CD4-positive, CD25-positive, alpha-beta regulatory T cell (primary cell): ENCODE data around the gene PPP1R3E. TPM values are rescaled to one million over a fixed set of nuclear protein-coding genes. Genes with fewer than 3 reads are reported as not detected.
A peak's percentile ranks its signal among the peaks of the same experiment; 100 is the strongest.

Source experiments
- ATAC-seq, 2 donors: fragments of 150-1000 bp; cut with Tn5 transposase; one replicate each; pipeline ENCODE4 v1.10.0; 2021; ENCODE audit warnings: low read depth in 2 of 2, moderate number of reproducible peaks in 2 of 2, moderate library complexity in 1 of 2
- DNase-seq, 3 donors: peaks; one replicate each; pipeline versions ENCODE4 v3.0.0 to v3.0.0-alpha.2; 2012 to 2022; ENCODE audit warnings: mixed read lengths in 1 of 3
- H3K27ac ChIP-seq: one replicate; pipeline ENCODE4 v1.7.0; 2013; ENCODE audit warnings: mild to moderate bottlenecking, low read length; ENCODE audit not compliant: insufficient read depth, poor library complexity, severe bottlenecking
- H3K27me3 ChIP-seq: one replicate; pipeline ENCODE4 v1.7.0; 2013; ENCODE audit warnings: low read length; ENCODE audit not compliant: control insufficient read depth, insufficient read depth
- H3K36me3 ChIP-seq: one replicate; pipeline ENCODE4 v1.7.0; 2013; ENCODE audit warnings: mild to moderate bottlenecking, low read length, moderate library complexity; ENCODE audit not compliant: control insufficient read depth, insufficient read depth
- H3K4me1 ChIP-seq: 2 replicates; pipeline ENCODE4 v1.7.0; 2013; ENCODE audit warnings: mild to moderate bottlenecking, low read length; ENCODE audit not compliant: insufficient read depth, control insufficient read depth, poor library complexity, severe bottlenecking
- H3K4me3 ChIP-seq: one replicate; pipeline ENCODE4 v1.7.0; 2013; ENCODE audit warnings: low read depth, mild to moderate bottlenecking, low read length, moderate library complexity
- H3K9me3 ChIP-seq, 2 experiments: 1 replicate in 1 of 2; 2 replicates in 1 of 2; pipeline ENCODE4 v1.7.0; 2013; ENCODE audit warnings: low read length in 2 of 2, mild to moderate bottlenecking in 1 of 2, moderate library complexity in 1 of 2; ENCODE audit not compliant: control insufficient read depth in 2 of 2
- H3K27ac Mint-ChIP-seq, 3 donors: one replicate each; pipeline ENCODE4 v1.8.0; 2020 to 2022; ENCODE audit warnings: mild to moderate bottlenecking in 3 of 3, mixed read lengths in 3 of 3, moderate library complexity in 2 of 3
- H3K27me3 Mint-ChIP-seq: one replicate; pipeline ENCODE4 v1.8.0; 2022; ENCODE audit warnings: mild to moderate bottlenecking, mixed read lengths
- H3K36me3 Mint-ChIP-seq: one replicate; pipeline ENCODE4 v1.8.0; 2020; ENCODE audit warnings: mixed read lengths
- H3K4me1 Mint-ChIP-seq, 4 donors: one replicate each; pipeline ENCODE4 v1.8.0; 2020 to 2022; ENCODE audit warnings: mixed read lengths in 4 of 4, mild to moderate bottlenecking in 1 of 4
- H3K4me3 Mint-ChIP-seq, 4 donors: one replicate each; pipeline ENCODE4 v1.8.0; 2020 to 2022; ENCODE audit warnings: mild to moderate bottlenecking in 4 of 4, mixed read lengths in 4 of 4, moderate library complexity in 3 of 4
- H3K9me3 Mint-ChIP-seq, 7 donors: one replicate each; pipeline ENCODE4 v1.8.0; 2020 to 2022; ENCODE audit warnings: mixed read lengths in 7 of 7, mild to moderate bottlenecking in 3 of 7, moderate library complexity in 2 of 7
- polyA plus RNA-seq, 4 donors: library from polyadenylated mRNA; unstranded; fragments of 300-500 nt; fragmentation: Illumina TruSeq; gene quantifications; one replicate each; pipeline ENCODE4 v1.2.3, GENCODE V29; 2021
- total RNA-seq: library from RNA; stranded (reverse); gene quantifications from one replicate; pipeline ENCODE4 v1.2.3, GENCODE V29; 2022

PPP1R3E gene
- total and polyA plus RNA-seq, 5 donors from 2014 or later: 2.5 to 33.2 (median 2.9) TPM

DNA sequence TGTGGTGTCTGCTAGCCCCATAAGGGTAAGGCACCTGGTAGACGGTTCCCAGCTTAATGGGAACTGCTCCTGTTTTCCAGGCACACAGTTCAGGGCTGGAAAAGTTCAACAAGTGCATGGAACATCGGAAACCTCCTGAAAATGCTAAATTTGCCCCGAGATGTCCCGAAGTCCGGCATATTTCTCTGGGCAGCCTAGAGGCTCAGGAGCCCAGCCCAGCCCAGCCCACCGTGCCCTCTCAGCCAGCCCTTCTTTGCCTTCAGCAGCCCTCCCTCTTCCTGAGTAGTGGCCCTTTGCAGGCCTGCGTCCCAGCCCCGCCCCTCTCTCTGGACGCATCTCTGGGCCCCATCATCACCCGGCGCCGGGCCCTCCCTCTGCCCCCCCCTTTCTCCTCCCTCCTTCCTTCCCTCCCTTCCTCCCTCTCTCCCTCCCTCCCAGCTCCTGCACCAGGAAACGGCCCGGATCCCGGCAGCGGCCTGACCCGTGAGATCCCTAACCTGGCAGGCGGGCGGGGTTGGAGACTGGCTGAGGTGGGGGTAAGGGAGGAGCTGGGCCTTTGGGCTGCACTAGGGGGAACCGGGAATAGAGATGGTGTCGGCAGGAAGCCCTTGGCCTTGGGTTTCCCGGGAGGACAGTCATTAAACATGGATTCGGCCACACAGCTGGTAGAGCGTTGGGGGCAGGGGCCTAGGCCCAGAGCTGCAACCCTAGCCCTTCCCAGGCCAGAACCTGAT, 3.9 kb upstream of the PPP1R3E start, which contains the start of gene BCL2L2:
BCL2L2 (plus strand) TSS at position 422 of the 734 bp plus-strand sequence. CDS start 935 bp downstream, outside the sequence.
- H3K4me3 Mint-ChIP-seq: peak within 1 kb of the TSS in 2 of 4 donors; percentile 7 to 77
- no peak within 1 kb of the TSS for H3K4me3 ChIP-seq
- H3K27ac Mint-ChIP-seq: peak within 1 kb of the TSS in 1 of 3 donors; percentile 63

DNA sequence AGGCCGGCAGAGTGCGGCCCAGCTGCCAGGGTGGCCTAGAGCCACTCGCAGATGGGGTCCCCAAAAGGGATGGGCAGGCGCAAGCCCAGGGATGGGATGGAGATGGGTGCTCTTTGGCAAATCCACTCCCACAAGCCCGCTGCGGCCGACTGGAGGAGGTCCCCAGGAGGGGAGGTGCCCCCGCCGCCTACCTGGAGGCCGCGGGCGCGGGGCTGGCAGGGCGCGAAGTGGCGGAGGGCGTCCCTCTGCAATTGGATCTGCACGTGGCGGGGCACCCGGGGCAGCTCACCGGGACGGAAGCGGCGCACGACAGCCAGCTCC, 730 bp downstream of the PPP1R3E start:
- Histone ChIP-seq H3K4me3 (no peak overlapping the region), H3K4me1 (peaks cover 31% of the 10 kb centered on the region), H3K9me3 (no peaks in the 10 kb centered on the region), H3K27me3 (no peaks in the 10 kb centered on the region), H3K27ac (peak overlapping the region; percentile 97), H3K36me3 (peaks cover 3% of the 10 kb centered on the region)
- Mint-ChIP-seq H3K36me3 (peaks cover 3% of the 10 kb centered on the region), H3K27ac (peak overlapping the region; percentile 96 to 99 (median 97)), H3K9me3 (no peaks in the 10 kb centered on the region), H3K4me1 (peaks cover under 1 to 24% (median 8%) of the 10 kb centered on the region in 4 donors), H3K4me3 (peak overlapping the region; percentile 80 to 100 (median 93)), H3K27me3 (peaks cover 33% of the 10 kb centered on the region)
- peak; percentile 13 for ATAC-seq
- peak in 1 of 3 donors; percentile 82 for DNase-seq

More for the DNA sequence above, 3.9 kb upstream of the PPP1R3E start, which contains the start of gene BCL2L2:
- Histone ChIP-seq H3K36me3 (no peaks in the 10 kb centered on the region), H3K9me3 (no peaks in the 10 kb centered on the region), H3K4me1 (peaks cover 18% of the 10 kb centered on the region), H3K27me3 (peaks cover 4% of the 10 kb centered on the region), H3K27ac (peak within 1 kb of the TSS; percentile 14)
- H3K9me3 Mint-ChIP-seq: peaks cover 0 to 1% (median 0%) of the 10 kb centered on the region in 7 donors
- H3K4me1 Mint-ChIP-seq: peaks cover 0 to 6% (median 3%) of the 10 kb centered on the region in 4 donors
- peaks cover 5% of the 10 kb centered on the region for H3K36me3 Mint-ChIP-seq
- DNase-seq (no peak), ATAC-seq (no peak)
- H3K27me3 Mint-ChIP-seq: peaks cover 57% of the 10 kb centered on the region

DNA sequence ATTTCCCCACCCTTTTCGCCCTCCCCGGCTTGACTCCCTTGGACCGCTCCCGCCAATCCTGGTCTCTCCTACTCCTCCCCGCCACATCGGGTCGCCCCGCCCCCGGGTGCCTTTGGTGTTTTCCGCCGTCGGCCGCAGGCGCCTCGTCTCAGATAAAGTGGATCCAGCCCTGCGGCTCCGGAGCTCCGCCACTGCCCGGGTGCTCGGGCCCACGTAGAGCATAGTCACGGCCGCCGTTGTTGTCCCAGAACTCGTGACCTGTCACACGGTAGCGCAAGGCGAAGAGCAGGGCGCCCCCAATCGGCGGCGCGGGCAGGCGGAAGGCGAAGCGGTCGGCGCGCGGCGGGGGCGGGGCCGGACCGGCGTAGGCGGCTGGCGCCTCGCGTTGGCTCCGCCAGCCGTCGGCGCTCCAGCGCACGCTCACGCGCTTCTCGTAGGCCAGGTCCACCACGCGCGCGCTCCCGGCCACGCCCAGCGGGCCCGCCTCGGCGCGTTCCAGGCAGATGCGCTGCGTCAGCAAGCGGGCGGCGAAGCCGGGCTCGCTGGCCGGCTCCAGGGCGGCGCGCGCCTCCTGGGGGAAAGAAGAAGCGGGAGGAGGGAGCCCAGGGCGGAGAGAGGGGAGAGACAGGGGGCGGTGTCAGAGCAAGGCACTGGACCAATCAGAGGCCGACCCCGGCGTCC, 1.2 kb downstream of the PPP1R3E start:
- Mint-ChIP-seq H3K27ac (peak overlapping the region; percentile 97 to 99 (median 97)), H3K9me3 (no peaks in the 10 kb centered on the region), H3K4me1 (peaks cover 3 to 24% (median 8%) of the 10 kb centered on the region in 4 donors), H3K27me3 (peaks cover 31% of the 10 kb centered on the region), H3K36me3 (peaks cover 3% of the 10 kb centered on the region), H3K4me3 (peak overlapping the region; percentile 80 to 100 (median 94))
- H3K4me1 ChIP-seq: peaks cover 31% of the 10 kb centered on the region
- no peaks in the 10 kb centered on the region for H3K27me3 ChIP-seq
- DNase-seq (peak; percentile 92 to 99 (median 97)), ATAC-seq (peak; percentile 76 to 78)
- peaks cover 3% of the 10 kb centered on the region for H3K36me3 ChIP-seq
- H3K4me3 ChIP-seq: no peak overlapping the region
- no peaks in the 10 kb centered on the region for H3K9me3 ChIP-seq
- peak overlapping the region; percentile 97 for H3K27ac ChIP-seq

DNA sequence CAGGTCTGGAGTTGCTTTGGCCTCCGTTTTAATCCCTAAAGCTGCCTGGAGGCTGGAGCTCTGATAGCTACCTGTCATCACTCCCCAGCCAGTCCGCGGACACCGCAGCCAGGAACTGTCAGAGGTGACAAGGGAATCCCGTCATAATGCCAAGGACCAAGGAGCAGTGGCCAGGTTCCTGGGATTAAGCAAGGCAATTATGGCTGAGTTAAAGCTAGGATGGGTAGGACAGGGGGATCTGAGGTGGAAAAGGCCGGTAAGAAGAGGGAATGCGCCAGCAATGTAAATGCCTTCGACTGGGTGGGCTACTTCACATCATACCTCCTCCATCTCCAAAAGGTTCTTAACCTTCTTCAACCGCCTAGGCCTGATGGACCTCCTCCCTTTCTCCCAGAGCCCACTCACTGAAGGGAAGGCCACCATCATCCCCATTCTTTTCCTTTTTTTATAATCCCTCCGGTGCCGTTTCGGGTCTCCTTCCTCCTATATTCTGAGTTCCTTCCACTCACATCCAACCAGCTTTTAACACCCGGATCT, 1.9 kb downstream of the PPP1R3E start:
- Mint-ChIP-seq H3K4me3 (peak overlapping the region; percentile 80 to 100 (median 89)), H3K9me3 (no peaks in the 10 kb centered on the region), H3K36me3 (peaks cover 3% of the 10 kb centered on the region), H3K27me3 (peaks cover 25% of the 10 kb centered on the region), H3K4me1 (peaks cover 0 to 24% (median 8%) of the 10 kb centered on the region in 4 donors), H3K27ac (peak overlapping the region; percentile 89 to 99 (median 97))
- Histone ChIP-seq H3K4me1 (peaks cover 31% of the 10 kb centered on the region), H3K27ac (peak overlapping the region; percentile 97), H3K36me3 (peaks cover 3% of the 10 kb centered on the region), H3K9me3 (no peaks in the 10 kb centered on the region), H3K4me3 (peak overlapping the region; percentile 92), H3K27me3 (no peaks in the 10 kb centered on the region)
- DNase-seq (peak in 2 of 3 donors; percentile 26), ATAC-seq (no peak)

DNA sequence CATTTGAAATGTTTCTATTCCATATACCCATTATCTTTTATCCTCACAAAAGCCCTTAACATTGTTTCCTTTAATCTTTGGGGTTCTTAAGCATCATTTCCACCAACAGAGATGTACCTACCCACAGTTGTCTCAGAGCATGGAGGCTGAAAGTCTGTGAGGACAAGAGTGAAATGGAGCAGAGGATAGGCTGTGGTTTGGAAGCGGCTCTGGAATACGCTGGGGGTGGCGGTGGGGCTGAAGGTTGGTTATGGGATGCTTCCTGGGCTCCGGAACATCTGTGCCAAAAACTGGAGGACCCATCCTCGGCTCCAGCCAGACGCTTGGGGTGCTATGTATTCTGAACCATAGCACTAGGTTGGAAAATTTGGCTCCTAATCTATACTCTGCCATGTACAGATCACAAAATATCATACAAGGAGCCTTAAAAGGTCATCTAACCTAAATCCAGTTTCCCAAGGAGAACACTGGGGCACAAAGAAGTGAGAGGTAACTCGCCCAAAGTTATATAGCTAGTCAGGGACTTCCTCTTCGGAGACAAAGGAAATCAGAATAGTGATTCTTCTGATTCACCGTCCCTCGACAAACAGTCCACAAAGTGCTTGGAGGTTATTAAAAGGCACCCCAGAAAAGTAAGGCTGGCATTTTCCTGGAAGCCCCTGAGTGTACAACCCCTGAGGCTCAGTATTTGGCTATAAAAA, 2.5 kb downstream of the PPP1R3E start:
- H3K36me3 ChIP-seq: peaks cover 3% of the 10 kb centered on the region
- Mint-ChIP-seq H3K4me1 (peaks cover 3 to 28% (median 12%) of the 10 kb centered on the region in 4 donors), H3K9me3 (no peaks in the 10 kb centered on the region), H3K27ac (peak overlapping the region; percentile 89 to 99 (median 97)), H3K4me3 (peak overlapping the region; percentile 80 to 100 (median 89)), H3K36me3 (peaks cover 3% of the 10 kb centered on the region), H3K27me3 (peaks cover 23% of the 10 kb centered on the region)
- H3K4me1 ChIP-seq: peaks cover 36% of the 10 kb centered on the region
- H3K4me3 ChIP-seq: peak overlapping the region; percentile 92
- H3K9me3 ChIP-seq: no peaks in the 10 kb centered on the region
- no peaks in the 10 kb centered on the region for H3K27me3 ChIP-seq
- ATAC-seq: no peak
- H3K27ac ChIP-seq: peak overlapping the region; percentile 97
- DNase-seq: no peak

DNA sequence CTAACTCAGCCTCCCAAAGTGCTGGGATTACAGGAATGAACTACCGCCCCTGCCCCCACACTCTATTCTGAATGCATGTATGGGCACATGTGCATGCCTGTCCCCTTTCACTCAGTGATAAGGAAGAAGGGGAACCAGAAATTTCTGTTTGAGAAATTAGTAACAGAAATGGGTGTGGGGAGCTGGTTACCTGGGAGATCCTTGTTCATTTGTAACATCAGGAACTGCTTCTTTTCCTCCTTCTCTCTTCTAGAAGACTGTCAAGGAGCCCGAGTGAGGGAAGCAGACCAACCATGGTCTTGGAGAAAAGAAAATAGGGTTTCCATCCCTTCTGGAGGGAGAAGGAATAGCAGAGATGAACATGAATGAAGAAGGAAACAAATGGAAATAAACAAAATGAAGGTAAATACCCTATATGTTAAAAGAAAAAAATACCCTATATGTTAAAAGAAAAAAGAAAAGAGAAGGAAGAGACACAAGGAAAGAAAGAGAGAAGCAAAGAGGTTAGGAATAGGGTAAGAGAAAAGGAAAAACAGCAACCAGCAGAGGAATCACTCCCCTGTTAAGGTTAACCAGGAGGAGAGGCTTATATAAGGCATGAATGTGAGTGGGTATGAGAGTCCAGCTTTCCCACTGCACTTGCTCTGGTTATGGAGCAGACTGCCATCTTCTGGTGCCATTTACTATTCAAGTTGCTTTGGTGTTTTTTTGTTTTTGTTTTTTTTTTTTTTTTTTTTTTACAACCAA, 3.3 kb downstream of the PPP1R3E start:
- H3K4me1 Mint-ChIP-seq: peaks cover 7 to 34% (median 17%) of the 10 kb centered on the region in 4 donors
- no peaks in the 10 kb centered on the region for H3K27me3 ChIP-seq
- H3K4me1 ChIP-seq: peaks cover 39% of the 10 kb centered on the region
- peaks cover 22% of the 10 kb centered on the region for H3K27me3 Mint-ChIP-seq
- H3K27ac ChIP-seq: peak overlapping the region; percentile 97
- no peak overlapping the region for H3K4me3 ChIP-seq
- ATAC-seq (no peak), DNase-seq (peak in 1 of 3 donors; percentile 47)
- H3K36me3 Mint-ChIP-seq: peaks cover 3% of the 10 kb centered on the region
- no peaks in the 10 kb centered on the region for H3K9me3 Mint-ChIP-seq
- H3K27ac Mint-ChIP-seq: peak overlapping the region; percentile 65 to 99 (median 89)
- H3K9me3 ChIP-seq: no peaks in the 10 kb centered on the region
- H3K4me3 Mint-ChIP-seq: peak overlapping the region; percentile 66 to 100 (median 85)
- H3K36me3 ChIP-seq: peaks cover 3% of the 10 kb centered on the region
